Activated naive CD4-positive, alpha-beta T cell (primary cell): ENCODE measurements around the gene FNDC3B.
A peak's percentile ranks its signal among the peaks of the same experiment; 100 is the strongest.
"Not testable (repeated sequence)": the region's sequence is repeated elsewhere in the genome, so short reads cannot be mapped to it uniquely, and the experiment has no call there.

ENCODE experiments used
- DNase-seq, 4 experiments: peaks; one replicate each; lab custom pipeline; 2025; lab: John Stamatoyannopoulos, UW

Gene FNDC3B

GRCh38 chr3:172033396-172033795 lies 6.0 kb upstream of the FNDC3B start:
- DNase-seq, result no peak

- no peak for DNase-seq
These were observed 4.3 kb upstream of the FNDC3B start for GRCh38 chr3:172034786-172035685.

- no peak for DNase-seq
These were observed 2.7 kb upstream of the FNDC3B start for GRCh38 chr3:172036541-172037215.

- no peak for DNase-seq
These were observed 461 bp upstream of the FNDC3B start for GRCh38 chr3:172038798-172039435.

GRCh38 chr3:172040078-172040980 lies 951 bp downstream of the FNDC3B start:
- peak in 1 of 4 experiments; percentile 9 for DNase-seq

GRCh38 chr3:172040981-172041963 lies 1.9 kb downstream of the FNDC3B start:
- no peak for DNase-seq

GRCh38 chr3:172042136-172042662 lies 2.8 kb downstream of the FNDC3B start:
- DNase-seq, result no peak

- not testable (repeated sequence) for DNase-seq
These were observed 3.3 kb downstream of the FNDC3B start for GRCh38 chr3:172042663-172043179.

- no peak for DNase-seq
These were observed 3.9 kb downstream of the FNDC3B start for GRCh38 chr3:172043233-172043632.

GRCh38 chr3:172043766-172044165 lies 4.4 kb downstream of the FNDC3B start:
- DNase-seq, result no peak

GRCh38 chr3:172044833-172045585 lies 5.6 kb downstream of the FNDC3B start:
- DNase-seq, result no peak

- no peak for DNase-seq
These were observed 7.0 kb downstream of the FNDC3B start for GRCh38 chr3:172046268-172046915.

- no peak for DNase-seq
These were observed 8.3 kb downstream of the FNDC3B start for GRCh38 chr3:172047567-172048115.

GRCh38 chr3:172048599-172048998 lies 9.2 kb downstream of the FNDC3B start:
- DNase-seq, result no peak

GRCh38 chr3:172051310-172051956 lies 12.1 kb downstream of the FNDC3B start:
- no peak for DNase-seq

GRCh38 chr3:172051957-172052354 lies 12.6 kb downstream of the FNDC3B start:
- DNase-seq, result no peak

GRCh38 chr3:172052405-172052804 lies 13.0 kb downstream of the FNDC3B start:
- no peak for DNase-seq
